Activated B cell treated with CpG ODN at 0.5 μM for 24 hours (primary cell): ENCODE results near the gene SMIM10L2A. TPM values are rescaled to one million over a fixed set of nuclear protein-coding genes. Genes with fewer than 3 reads are reported as not detected.
"Not testable (repeated sequence)": the region's sequence is repeated elsewhere in the genome, so short reads cannot be mapped to it uniquely, and the experiment has no call there.

ENCODE experiments used
- ATAC-seq: fragments of 200-7000 bp; cut with Tn5 transposase; one replicate; pipeline ENCODE4 v1.10.0; 2021; ENCODE audit warnings: low read depth, mild to moderate bottlenecking, moderate library complexity
- CTCF ChIA-PET: fragments of 350-600 bp; sonication (Branson Sonifier 250); formaldehyde crosslinking; loops from one replicate; lab custom pipeline; 2021; ENCODE audit warnings: antibody characterized with exemption; lab: Charles Lee
- POLR2A ChIA-PET: fragments of 350-600 bp; sonication (Branson Sonifier 250); formaldehyde crosslinking; loops from one replicate; lab custom pipeline; 2021; ENCODE audit warnings: antibody characterized with exemption; lab: Charles Lee
- DNase-seq: peaks from one replicate; pipeline ENCODE4 v3.0.0; 2022
- H3K27ac Mint-ChIP-seq: one replicate; pipeline ENCODE4 v1.8.0; 2020; ENCODE audit warnings: mixed read lengths
- H3K27me3 Mint-ChIP-seq: one replicate; pipeline ENCODE4 v1.8.0; 2021; ENCODE audit warnings: mixed read lengths
- H3K36me3 Mint-ChIP-seq: one replicate; pipeline ENCODE4 v1.8.0; 2021; ENCODE audit warnings: low read depth, mixed read lengths
- H3K4me1 Mint-ChIP-seq: one replicate; pipeline ENCODE4 v1.8.0; 2021; ENCODE audit warnings: mixed read lengths
- H3K4me3 Mint-ChIP-seq: one replicate; pipeline ENCODE4 v1.8.0; 2020; ENCODE audit warnings: mild to moderate bottlenecking, mixed read lengths
- H3K9me3 Mint-ChIP-seq: one replicate; pipeline ENCODE4 v1.8.0; 2020; ENCODE audit warnings: mixed read lengths
- intact Hi-C: fragments of 100-400 bp; cut with micrococcal nuclease; formaldehyde crosslinking; loops from one replicate; pipeline ENCODE4 v1.15.1; 2024
- total RNA-seq: library from RNA; stranded (reverse); gene quantifications from 2 replicates; pipeline ENCODE4 v1.2.3, GENCODE V29; 2022
- TF ChIP-seq, protein P1 (sequence below): fragments of 200-600 bp; IDR thresholded peaks from one replicate; pipeline ENCODE4 v1.8.0; 2022; ENCODE audit warnings: antibody characterized with exemption, mild to moderate bottlenecking

SMIM10L2A gene
- total RNA-seq, 1 donor from 2014 or later: 0.11 TPM

DNA sequence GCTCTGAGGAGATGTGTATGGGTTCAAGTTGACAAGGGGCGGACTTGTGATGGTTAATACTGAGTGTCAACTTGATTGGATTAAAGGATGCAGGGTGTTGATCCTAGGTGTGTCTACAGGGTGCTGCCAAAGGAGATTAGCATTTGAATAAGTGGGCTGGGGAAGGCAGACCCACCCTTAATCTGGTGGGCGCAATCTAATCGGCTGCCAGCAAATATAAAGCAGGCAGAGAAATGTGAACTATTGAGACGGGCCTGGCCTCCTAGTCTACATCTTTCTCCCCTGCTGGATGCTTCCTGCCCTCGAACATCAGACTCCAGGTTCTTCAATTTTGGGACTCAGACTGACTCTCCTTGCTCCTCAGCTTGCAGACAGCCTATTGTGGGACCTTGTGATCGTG lies 26.7 kb upstream of the SMIM10L2A start:
- POLR2A ChIA-PET: no interaction called here
- no peaks in the 10 kb centered on the region for H3K36me3 Mint-ChIP-seq
- ATAC-seq: no peak

DNA sequence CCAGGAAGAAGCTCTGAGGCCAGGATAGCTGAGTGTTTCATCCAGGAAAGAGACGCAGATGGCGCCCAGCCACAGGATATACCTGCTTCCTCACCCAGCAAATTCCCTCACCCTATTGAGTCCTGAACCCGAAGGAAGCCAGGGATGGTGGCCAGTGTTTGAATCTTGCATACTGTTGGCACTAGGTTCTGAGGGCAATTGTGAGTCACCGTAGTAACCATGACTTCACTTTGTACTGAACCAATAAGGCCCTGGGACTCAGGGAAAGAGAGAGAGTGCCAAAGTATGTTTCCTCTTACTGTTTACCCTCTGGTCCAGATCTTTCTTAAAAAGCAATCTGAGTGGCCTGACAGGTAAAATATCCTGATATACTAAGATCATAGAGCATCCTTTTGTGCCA lies 25.6 kb upstream of the SMIM10L2A start:
- Mint-ChIP-seq H3K4me3 (no peak overlapping the region), H3K27ac (no peak overlapping the region), H3K27me3 (no peaks in the 10 kb centered on the region), H3K9me3 (no peaks in the 10 kb centered on the region), H3K36me3 (no peaks in the 10 kb centered on the region), H3K4me1 (no peaks in the 10 kb centered on the region)
- intact Hi-C loops: no loop called here
- TF ChIP-seq, protein P1, sequence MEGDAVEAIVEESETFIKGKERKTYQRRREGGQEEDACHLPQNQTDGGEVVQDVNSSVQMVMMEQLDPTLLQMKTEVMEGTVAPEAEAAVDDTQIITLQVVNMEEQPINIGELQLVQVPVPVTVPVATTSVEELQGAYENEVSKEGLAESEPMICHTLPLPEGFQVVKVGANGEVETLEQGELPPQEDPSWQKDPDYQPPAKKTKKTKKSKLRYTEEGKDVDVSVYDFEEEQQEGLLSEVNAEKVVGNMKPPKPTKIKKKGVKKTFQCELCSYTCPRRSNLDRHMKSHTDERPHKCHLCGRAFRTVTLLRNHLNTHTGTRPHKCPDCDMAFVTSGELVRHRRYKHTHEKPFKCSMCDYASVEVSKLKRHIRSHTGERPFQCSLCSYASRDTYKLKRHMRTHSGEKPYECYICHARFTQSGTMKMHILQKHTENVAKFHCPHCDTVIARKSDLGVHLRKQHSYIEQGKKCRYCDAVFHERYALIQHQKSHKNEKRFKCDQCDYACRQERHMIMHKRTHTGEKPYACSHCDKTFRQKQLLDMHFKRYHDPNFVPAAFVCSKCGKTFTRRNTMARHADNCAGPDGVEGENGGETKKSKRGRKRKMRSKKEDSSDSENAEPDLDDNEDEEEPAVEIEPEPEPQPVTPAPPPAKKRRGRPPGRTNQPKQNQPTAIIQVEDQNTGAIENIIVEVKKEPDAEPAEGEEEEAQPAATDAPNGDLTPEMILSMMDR: no peak
- CTCF ChIA-PET: no interaction called here
- DNase-seq (no peak), ATAC-seq (no peak)
- POLR2A ChIA-PET: no interaction called here

More for the DNA sequence above, 26.7 kb upstream of the SMIM10L2A start:
- H3K4me1 Mint-ChIP-seq: no peaks in the 10 kb centered on the region
- peaks cover under 1% of the 10 kb centered on the region for H3K27me3 Mint-ChIP-seq
- H3K9me3 Mint-ChIP-seq: no peaks in the 10 kb centered on the region
- H3K4me3 Mint-ChIP-seq: no peak overlapping the region
- TF ChIP-seq, protein P1: no peak
- intact Hi-C loops: no loop called here
- CTCF ChIA-PET: no interaction called here
- no peak for DNase-seq
- H3K27ac Mint-ChIP-seq: no peak overlapping the region

DNA sequence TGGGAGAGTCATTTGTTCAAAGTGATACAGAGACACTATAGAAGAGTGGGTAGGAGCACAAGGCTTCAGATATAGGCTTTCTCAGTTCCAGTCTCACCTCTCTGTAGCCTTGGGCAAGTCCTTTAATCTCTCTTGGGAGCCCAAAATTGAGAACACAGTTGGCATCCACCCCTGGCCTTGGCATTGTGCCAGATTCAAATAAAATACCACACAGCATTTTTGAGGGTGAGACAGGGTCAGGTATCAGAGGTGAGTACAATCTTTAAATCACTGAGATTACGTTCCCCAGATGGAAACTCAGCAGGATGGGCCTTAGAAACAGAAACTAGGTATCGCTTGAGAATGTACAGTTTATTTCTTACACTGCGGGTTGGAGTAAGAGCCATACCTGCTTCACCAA lies 25.2 kb upstream of the SMIM10L2A start:
- ATAC-seq (no peak), DNase-seq (no peak)
- no peak overlapping the region for H3K4me3 Mint-ChIP-seq
- no peaks in the 10 kb centered on the region for H3K36me3 Mint-ChIP-seq
- H3K27me3 Mint-ChIP-seq: no peaks in the 10 kb centered on the region
- H3K27ac Mint-ChIP-seq: no peak overlapping the region
- intact Hi-C loops: no loop called here
- TF ChIP-seq, protein P1: no peak
- ChIA-PET CTCF (no interaction called here), POLR2A (no interaction called here)
- no peaks in the 10 kb centered on the region for H3K4me1 Mint-ChIP-seq
- no peaks in the 10 kb centered on the region for H3K9me3 Mint-ChIP-seq

DNA sequence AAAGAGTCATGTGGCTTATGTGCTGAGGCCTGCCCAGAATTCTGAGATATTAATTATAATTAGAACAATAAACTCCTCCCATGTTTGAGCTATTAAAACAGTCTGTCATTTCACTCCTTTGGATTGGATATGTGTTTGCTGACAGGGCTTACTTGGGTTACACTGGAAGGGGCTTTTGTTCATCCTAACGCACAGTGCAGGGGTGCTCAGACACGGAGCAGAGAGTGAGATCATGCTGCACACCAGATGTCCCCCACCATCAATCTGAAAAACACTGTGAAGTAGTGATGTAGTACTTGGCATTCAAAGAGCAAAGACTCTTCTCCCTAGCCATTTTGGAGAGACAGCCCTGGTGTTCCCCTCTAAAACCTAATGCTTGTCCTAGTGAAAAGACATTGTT lies 24.1 kb upstream of the SMIM10L2A start:
- H3K36me3 Mint-ChIP-seq: no peaks in the 10 kb centered on the region
- H3K27me3 Mint-ChIP-seq: no peaks in the 10 kb centered on the region
- intact Hi-C loops: no loop called here
- POLR2A ChIA-PET: no interaction called here
- DNase-seq (no peak), ATAC-seq (no peak)
- no peaks in the 10 kb centered on the region for H3K9me3 Mint-ChIP-seq
- H3K27ac Mint-ChIP-seq: no peak overlapping the region
- TF ChIP-seq, protein P1: no peak
- CTCF ChIA-PET: no interaction called here
- no peak overlapping the region for H3K4me3 Mint-ChIP-seq
- no peaks in the 10 kb centered on the region for H3K4me1 Mint-ChIP-seq

DNA sequence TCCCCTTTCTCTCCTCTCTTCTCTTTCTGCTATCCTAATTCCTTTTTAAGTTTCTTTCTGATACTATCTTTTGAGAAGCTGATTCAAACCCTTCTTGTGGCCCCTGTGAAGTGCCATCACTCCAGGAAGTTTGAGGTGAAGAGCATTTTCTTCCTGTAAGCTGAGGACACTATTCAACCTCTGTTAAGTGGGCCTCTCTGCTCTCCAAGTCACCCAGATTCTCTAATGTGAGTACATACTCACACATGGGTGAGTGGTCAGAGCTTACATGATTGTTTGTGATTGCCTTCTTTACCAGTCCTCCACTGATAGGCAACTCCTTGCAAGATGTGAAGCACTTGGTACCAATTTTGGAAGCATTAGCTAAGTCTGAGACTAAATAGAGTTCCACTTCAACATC lies 18.4 kb upstream of the SMIM10L2A start:
- H3K27me3 Mint-ChIP-seq: peaks cover 16% of the 10 kb centered on the region
- no peaks in the 10 kb centered on the region for H3K36me3 Mint-ChIP-seq
- no peaks in the 10 kb centered on the region for H3K9me3 Mint-ChIP-seq
- H3K4me1 Mint-ChIP-seq: no peaks in the 10 kb centered on the region
- H3K27ac Mint-ChIP-seq: no peak overlapping the region
- ATAC-seq (no peak), DNase-seq (no peak)
- intact Hi-C loops: no loop called here
- TF ChIP-seq, protein P1: no peak
- ChIA-PET CTCF (no interaction called here), POLR2A (no interaction called here)
- no peak overlapping the region for H3K4me3 Mint-ChIP-seq

DNA sequence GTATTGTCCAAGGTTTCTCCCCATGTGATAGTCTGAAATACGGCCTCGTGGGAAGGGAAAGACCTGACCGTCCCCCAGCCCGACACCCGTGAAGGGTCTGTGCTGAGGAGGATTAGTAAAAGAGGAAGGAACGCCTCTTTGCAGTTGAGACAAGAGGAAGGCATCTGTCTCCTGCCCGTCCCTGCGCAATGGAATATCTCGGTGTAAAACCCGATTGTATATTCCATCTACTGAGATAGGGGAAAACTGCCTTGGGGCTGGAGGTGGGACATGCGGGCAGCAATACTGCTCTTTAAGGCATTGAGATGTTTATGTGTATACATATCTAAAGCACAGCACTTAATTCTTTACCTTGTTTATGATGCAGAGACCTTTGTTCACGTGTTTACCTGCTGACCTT lies 15.3 kb upstream of the SMIM10L2A start:
- intact Hi-C loops, DNase-seq, H3K4me3 Mint-ChIP-seq, H3K9me3 Mint-ChIP-seq, H3K4me1 Mint-ChIP-seq, H3K36me3 Mint-ChIP-seq, CTCF ChIA-PET, POLR2A ChIA-PET, H3K27ac Mint-ChIP-seq, ATAC-seq: not testable (repeated sequence)
- peaks cover 16% of the 10 kb centered on the region for H3K27me3 Mint-ChIP-seq
